K562 (cell line): Measurements from ENCODE around the gene RNF40. TPM values are rescaled to one million over a fixed set of nuclear protein-coding genes. Genes with fewer than 3 reads are reported as not detected.

Source experiments
- EHMT2 ChIP-seq: fragments of 450-650 bp; IDR thresholded peaks from 2 replicates; pipeline ENCODE4 v1.6.1; 2018; ENCODE audit warnings: antibody characterized with exemption
- GABPB1 ChIP-seq: sonication (generic); formaldehyde crosslinking; IDR thresholded peaks from 2 replicates; pipeline ENCODE4 v1.8.0; 2022; ENCODE audit warnings: mild to moderate bottlenecking, missing genetic modification reagents
- HDGF ChIP-seq: fragments of 450-650 bp; IDR thresholded peaks from 2 replicates; pipeline ENCODE4 v1.6.1; 2016
- HNRNPL ChIP-seq: fragments of 200-400 bp; formaldehyde crosslinking; IDR thresholded peaks from 2 replicates; pipeline ENCODE4 v1.6.1; 2017; ENCODE audit warnings: low read depth, mild to moderate bottlenecking, low read length
- KLF16 ChIP-seq: IDR thresholded peaks from 2 replicates; pipeline ENCODE4 v1.6.1; 2016; ENCODE audit warnings: antibody characterized with exemption
- KLF6 ChIP-seq: fragments of 250-450 bp; sonication (Bioruptor Pico); IDR thresholded peaks from 2 replicates; pipeline ENCODE4 v1.4.0; 2020; ENCODE audit warnings: mild to moderate bottlenecking, moderate library complexity, borderline replicate concordance
- LEF1 ChIP-seq: fragments of 450-650 bp; IDR thresholded peaks from 2 replicates; pipeline ENCODE4 v1.6.1; 2016; ENCODE audit warnings: mild to moderate bottlenecking
- MAFF ChIP-seq: IDR thresholded peaks from 2 replicates; pipeline ENCODE4 v1.6.1; 2012; ENCODE audit warnings: low read length, improper control_type of control experiment
- MEF2D ChIP-seq: conservative IDR thresholded peaks from 2 replicates; pipeline ENCODE4 v1.6.1; 2016; ENCODE audit warnings: low read depth, missing genetic modification characterization, missing compliant biosample characterization
- MYNN ChIP-seq, 2 experiments: sonication (generic); formaldehyde crosslinking in 1 of 2; IDR thresholded peaks; 2 replicates each; pipeline versions ENCODE4 v1.5.0 to v1.6.1; 2016 to 2020; ENCODE audit warnings: antibody characterized with exemption in 1 of 2, missing genetic modification reagents in 1 of 2
- PHB ChIP-seq: fragments of 250-450 bp; sonication (Bioruptor Pico); IDR thresholded peaks from 2 replicates; pipeline ENCODE4 v1.5.0; 2021
- PHB2 ChIP-seq: fragments of 450-650 bp; IDR thresholded peaks from 2 replicates; pipeline ENCODE4 v1.6.1; 2017; ENCODE audit warnings: low read depth
- PHF21A ChIP-seq: fragments of 450-650 bp; IDR thresholded peaks from 2 replicates; pipeline ENCODE4 v1.6.1; 2017; ENCODE audit warnings: low read depth, borderline replicate concordance
- POLR2G ChIP-seq: fragments of 200-400 bp; formaldehyde crosslinking; IDR thresholded peaks from 2 replicates; pipeline ENCODE4 v1.6.1; 2017; ENCODE audit warnings: low read depth, mild to moderate bottlenecking, antibody characterized with exemption, low read length, moderate library complexity
- RCOR1 ChIP-seq, 2 experiments: IDR thresholded peaks; 2 replicates each; pipeline ENCODE4 v1.6.1; 2012; ENCODE audit warnings: low read depth in 2 of 2, low read length in 2 of 2, borderline replicate concordance in 1 of 2, improper control_type of control experiment in 1 of 2
- YY1 ChIP-seq, 3 experiments: IDR thresholded peaks; 2 replicates each; pipeline ENCODE4 v1.6.1; 2011; ENCODE audit warnings: low read length in 2 of 3, mild to moderate bottlenecking in 2 of 3, moderate library complexity in 2 of 3, borderline replicate concordance in 1 of 3, control low read depth in 1 of 3, low read depth in 1 of 3; ENCODE audit not compliant: insufficient read depth in 3 of 3, insufficient replicate concordance in 2 of 3, control insufficient read depth in 1 of 3, insufficient read length in 1 of 3; ENCODE audit errors: extremely low read depth in 1 of 3
- ZNF696 ChIP-seq: fragments of 250-450 bp; sonication (Bioruptor Pico); conservative IDR thresholded peaks from 2 replicates; pipeline ENCODE4 v1.4.0; 2020; ENCODE audit warnings: mild to moderate bottlenecking, moderate library complexity
- polyA plus RNA-seq, 8 experiments: library from polyadenylated mRNA; depleted of rRNA in 4 of 8; stranded (reverse) in 5 of 8; unstranded in 3 of 8; fragments of >200 nt; fragmentation: Nextera tagmentation in 2 of 8; fragmentation: Illumina TruSeq in 1 of 8; extraction: Ambion mirVana in 2 of 8; extraction: Trizol in 1 of 8; gene quantifications; 2 replicates each; pipeline versions ENCODE4 v1.2.1 to v1.2.3, GENCODE V29; 2011 to 2014; ENCODE audit warnings: inconsistent platforms in 1 of 8, missing spikeins in 1 of 8
- total RNA-seq, 7 experiments: library from RNA; depleted of rRNA in 6 of 7; stranded (reverse); fragments of >200 nt in 6 of 7; fragmentation: Illumina TruSeq in 2 of 7; extraction: Trizol in 2 of 7; gene quantifications; 2 replicates each; pipeline versions ENCODE4 v1.2.1 to v1.2.3, GENCODE V29; 2011 to 2021; ENCODE audit warnings: low replicate concordance in 1 of 7
- TF ChIP-seq, protein P1 (sequence below): sonication (generic); formaldehyde crosslinking; IDR thresholded peaks from 2 replicates; pipeline ENCODE4 v1.8.1; 2023; ENCODE audit warnings: mild to moderate bottlenecking, missing genetic modification reagents
- TF ChIP-seq, protein P2 (sequence below): sonication (generic); formaldehyde crosslinking; IDR thresholded peaks from 2 replicates; pipeline ENCODE4 v1.8.0; 2022; ENCODE audit warnings: mild to moderate bottlenecking, missing genetic modification reagents, borderline replicate concordance
- TF ChIP-seq, protein P3 (sequence below): fragments of 450-650 bp; IDR thresholded peaks from 2 replicates; pipeline ENCODE4 v1.6.1; 2017; ENCODE audit warnings: antibody characterized with exemption, mild to moderate bottlenecking

The RNF40 gene
- total and polyA plus RNA-seq, 9 of the 15 experiments (the other 6 are each of a cell fraction or from before 2014, with no cell fraction given): 6.2 to 129 (median 81.5) TPM

DNA sequence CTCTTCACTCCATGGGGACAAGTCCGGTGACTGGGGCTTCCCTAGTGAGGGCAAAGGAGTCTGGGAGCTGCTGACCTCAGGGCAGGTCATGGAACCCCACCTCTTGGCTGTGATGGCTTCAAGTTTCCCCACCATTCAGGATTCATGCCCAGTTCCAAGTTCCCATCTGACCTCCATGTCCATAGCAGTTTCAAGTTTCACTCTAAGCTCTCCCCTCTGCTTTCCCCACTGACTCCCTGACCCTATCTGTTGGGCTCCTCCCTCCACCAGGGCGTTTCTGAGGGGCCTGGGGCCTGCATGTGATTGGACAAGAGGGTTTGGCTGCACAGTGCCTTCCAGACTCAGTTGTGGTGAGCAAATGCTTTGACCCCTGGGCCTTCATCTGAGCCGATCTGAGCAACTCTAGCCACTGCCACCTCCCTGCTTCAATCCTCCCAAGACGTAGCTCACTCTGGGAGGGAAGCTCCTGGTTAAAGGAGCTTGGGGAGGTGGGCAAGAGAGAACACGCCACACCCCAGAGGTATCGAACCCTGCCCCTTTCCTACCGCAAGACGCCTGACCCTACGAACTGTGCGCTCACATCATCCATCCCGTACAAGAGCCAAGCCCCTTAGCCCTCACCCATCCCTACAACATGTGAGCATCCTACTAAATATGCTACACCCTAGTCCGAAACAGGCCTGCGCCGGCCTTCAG lies 16.6 kb downstream of the RNF40 start (continued):
- TF ChIP-seq YY1 (IDR thresholded peaks at IDR 0.05; ENCODE audit: borderline replicate concordance in 1 of 3, control insufficient read depth in 1 of 3, extremely low read depth in 1 of 3, insufficient read depth in 3 of 3, insufficient read length in 1 of 3, insufficient replicate concordance in 2 of 3, low read depth in 1 of 3, low read length in 2 of 3) (peak in 1 of 3 experiments; percentile 35), PHB2 (no peak), ZNF696 (CRISPR knock-in tag) (no peak), MEF2D (tag) (no peak), KLF16 (no peak), KLF6 (CRISPR knock-in tag) (no peak), HNRNPL (no peak), PHF21A (peak; percentile 67; the same call in 1 of the 2 replicates), POLR2G (peak; percentile 55), MAFF (no peak), PHB (no peak), HDGF (peak; percentile 96), GABPB1 (CRISPR knock-in tag) (0 out of 2 replicates have a peak, but pooled peaks have one; percentile 23), MYNN (IDR thresholded peaks at IDR 0.05) (peak; percentile 20; the same call in 1 of the 2 replicates), MYNN (CRISPR knock-in tag; IDR thresholded peaks at IDR 0.05) (no peak), RCOR1 (IDR thresholded peaks at IDR 0.05; ENCODE audit: borderline replicate concordance in 1 of 2, low read depth in 2 of 2, low read length in 2 of 2) (no peak), LEF1 (0 out of 2 replicates have a peak, but pooled peaks have one; percentile 17), EHMT2 (peak; percentile 62; the same call in 1 of the 2 replicates)
- TF ChIP-seq, protein P1, sequence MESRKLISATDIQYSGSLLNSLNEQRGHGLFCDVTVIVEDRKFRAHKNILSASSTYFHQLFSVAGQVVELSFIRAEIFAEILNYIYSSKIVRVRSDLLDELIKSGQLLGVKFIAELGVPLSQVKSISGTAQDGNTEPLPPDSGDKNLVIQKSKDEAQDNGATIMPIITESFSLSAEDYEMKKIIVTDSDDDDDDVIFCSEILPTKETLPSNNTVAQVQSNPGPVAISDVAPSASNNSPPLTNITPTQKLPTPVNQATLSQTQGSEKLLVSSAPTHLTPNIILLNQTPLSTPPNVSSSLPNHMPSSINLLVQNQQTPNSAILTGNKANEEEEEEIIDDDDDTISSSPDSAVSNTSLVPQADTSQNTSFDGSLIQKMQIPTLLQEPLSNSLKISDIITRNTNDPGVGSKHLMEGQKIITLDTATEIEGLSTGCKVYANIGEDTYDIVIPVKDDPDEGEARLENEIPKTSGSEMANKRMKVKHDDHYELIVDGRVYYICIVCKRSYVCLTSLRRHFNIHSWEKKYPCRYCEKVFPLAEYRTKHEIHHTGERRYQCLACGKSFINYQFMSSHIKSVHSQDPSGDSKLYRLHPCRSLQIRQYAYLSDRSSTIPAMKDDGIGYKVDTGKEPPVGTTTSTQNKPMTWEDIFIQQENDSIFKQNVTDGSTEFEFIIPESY: peak; percentile 79; the same call in 1 of the 2 replicates
- TF ChIP-seq, protein P2, sequence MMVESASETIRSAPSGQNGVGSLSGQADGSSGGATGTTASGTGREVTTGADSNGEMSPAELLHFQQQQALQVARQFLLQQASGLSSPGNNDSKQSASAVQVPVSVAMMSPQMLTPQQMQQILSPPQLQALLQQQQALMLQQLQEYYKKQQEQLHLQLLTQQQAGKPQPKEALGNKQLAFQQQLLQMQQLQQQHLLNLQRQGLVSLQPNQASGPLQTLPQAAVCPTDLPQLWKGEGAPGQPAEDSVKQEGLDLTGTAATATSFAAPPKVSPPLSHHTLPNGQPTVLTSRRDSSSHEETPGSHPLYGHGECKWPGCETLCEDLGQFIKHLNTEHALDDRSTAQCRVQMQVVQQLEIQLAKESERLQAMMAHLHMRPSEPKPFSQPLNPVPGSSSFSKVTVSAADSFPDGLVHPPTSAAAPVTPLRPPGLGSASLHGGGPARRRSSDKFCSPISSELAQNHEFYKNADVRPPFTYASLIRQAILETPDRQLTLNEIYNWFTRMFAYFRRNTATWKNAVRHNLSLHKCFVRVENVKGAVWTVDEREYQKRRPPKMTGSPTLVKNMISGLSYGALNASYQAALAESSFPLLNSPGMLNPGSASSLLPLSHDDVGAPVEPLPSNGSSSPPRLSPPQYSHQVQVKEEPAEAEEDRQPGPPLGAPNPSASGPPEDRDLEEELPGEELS (CRISPR knock-in tag): no peak
- TF ChIP-seq, protein P3, sequence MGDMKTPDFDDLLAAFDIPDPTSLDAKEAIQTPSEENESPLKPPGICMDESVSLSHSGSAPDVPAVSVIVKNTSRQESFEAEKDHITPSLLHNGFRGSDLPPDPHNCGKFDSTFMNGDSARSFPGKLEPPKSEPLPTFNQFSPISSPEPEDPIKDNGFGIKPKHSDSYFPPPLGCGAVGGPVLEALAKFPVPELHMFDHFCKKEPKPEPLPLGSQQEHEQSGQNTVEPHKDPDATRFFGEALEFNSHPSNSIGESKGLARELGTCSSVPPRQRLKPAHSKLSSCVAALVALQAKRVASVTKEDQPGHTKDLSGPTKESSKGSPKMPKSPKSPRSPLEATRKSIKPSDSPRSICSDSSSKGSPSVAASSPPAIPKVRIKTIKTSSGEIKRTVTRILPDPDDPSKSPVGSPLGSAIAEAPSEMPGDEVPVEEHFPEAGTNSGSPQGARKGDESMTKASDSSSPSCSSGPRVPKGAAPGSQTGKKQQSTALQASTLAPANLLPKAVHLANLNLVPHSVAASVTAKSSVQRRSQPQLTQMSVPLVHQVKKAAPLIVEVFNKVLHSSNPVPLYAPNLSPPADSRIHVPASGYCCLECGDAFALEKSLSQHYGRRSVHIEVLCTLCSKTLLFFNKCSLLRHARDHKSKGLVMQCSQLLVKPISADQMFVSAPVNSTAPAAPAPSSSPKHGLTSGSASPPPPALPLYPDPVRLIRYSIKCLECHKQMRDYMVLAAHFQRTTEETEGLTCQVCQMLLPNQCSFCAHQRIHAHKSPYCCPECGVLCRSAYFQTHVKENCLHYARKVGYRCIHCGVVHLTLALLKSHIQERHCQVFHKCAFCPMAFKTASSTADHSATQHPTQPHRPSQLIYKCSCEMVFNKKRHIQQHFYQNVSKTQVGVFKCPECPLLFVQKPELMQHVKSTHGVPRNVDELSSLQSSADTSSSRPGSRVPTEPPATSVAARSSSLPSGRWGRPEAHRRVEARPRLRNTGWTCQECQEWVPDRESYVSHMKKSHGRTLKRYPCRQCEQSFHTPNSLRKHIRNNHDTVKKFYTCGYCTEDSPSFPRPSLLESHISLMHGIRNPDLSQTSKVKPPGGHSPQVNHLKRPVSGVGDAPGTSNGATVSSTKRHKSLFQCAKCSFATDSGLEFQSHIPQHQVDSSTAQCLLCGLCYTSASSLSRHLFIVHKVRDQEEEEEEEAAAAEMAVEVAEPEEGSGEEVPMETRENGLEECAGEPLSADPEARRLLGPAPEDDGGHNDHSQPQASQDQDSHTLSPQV: peak; percentile 88
